ENCODE results near the gene ARHGDIA.
"Not testable (repeated sequence)": the region's sequence is repeated elsewhere in the genome, so short reads cannot be mapped to it uniquely, and the experiment has no call there.

Gene ARHGDIA

GRCh38 chr17:81844887-81845286 is 26.2 kb downstream of the ARHGDIA start:
- in situ Hi-C loops (cut with HindIII; ENCODE audit: low sequenced_read_pairs), result no loop called here

- in situ Hi-C loops (cut with HindIII; ENCODE audit: low sequenced_read_pairs), result no loop called here
Measured at GRCh38 chr17:81844327-81844851, 26.7 kb downstream of the ARHGDIA start.

- in situ Hi-C loops (cut with HindIII; ENCODE audit: low sequenced_read_pairs), result no loop called here
Measured at GRCh38 chr17:81843713-81844326, 27.3 kb downstream of the ARHGDIA start.

- in situ Hi-C loops (cut with HindIII; ENCODE audit: low sequenced_read_pairs), result no loop called here
Measured at GRCh38 chr17:81842725-81843504, 28.2 kb downstream of the ARHGDIA start.

GRCh38 chr17:81842378-81842724 is 28.8 kb downstream of the ARHGDIA start:
- in situ Hi-C loops (cut with HindIII; ENCODE audit: low sequenced_read_pairs), result no loop called here

GRCh38 chr17:81841866-81842265 is 29.3 kb downstream of the ARHGDIA start:
- in situ Hi-C loops (cut with HindIII; ENCODE audit: low sequenced_read_pairs), result no loop called here

GRCh38 chr17:81840826-81841778 is 30.0 kb downstream of the ARHGDIA start:
- in situ Hi-C loops (cut with HindIII; ENCODE audit: low sequenced_read_pairs), result no loop called here

- in situ Hi-C loops (cut with HindIII; ENCODE audit: low sequenced_read_pairs), result not testable (repeated sequence)
Measured at GRCh38 chr17:81840059-81840458, 31.1 kb downstream of the ARHGDIA start.

GRCh38 chr17:81839301-81839700 is 31.8 kb downstream of the ARHGDIA start:
- in situ Hi-C loops (cut with HindIII; ENCODE audit: low sequenced_read_pairs), result no loop called here

GRCh38 chr17:81838753-81839255 is 32.3 kb downstream of the ARHGDIA start:
- in situ Hi-C loops (cut with HindIII; ENCODE audit: low sequenced_read_pairs), result no loop called here

GRCh38 chr17:81837641-81838040 is 33.5 kb downstream of the ARHGDIA start:
- in situ Hi-C loops (cut with HindIII; ENCODE audit: low sequenced_read_pairs), result no loop called here

GRCh38 chr17:81834831-81835267 is 36.3 kb downstream of the ARHGDIA start, which contains the start of gene PPP1R27:
TSS of gene PPP1R27 (minus strand) at chr17:81835050. CDS start at chr17:81834953, 97 bp downstream.
- in situ Hi-C loops (cut with HindIII; ENCODE audit: low sequenced_read_pairs), result no loop called here

GRCh38 chr17:81833921-81834830 is 37.0 kb downstream of the ARHGDIA start:
- in situ Hi-C loops (cut with HindIII; ENCODE audit: low sequenced_read_pairs), result no loop called here

- in situ Hi-C loops (cut with HindIII; ENCODE audit: low sequenced_read_pairs), result no loop called here
Measured at GRCh38 chr17:81833160-81833920, 37.8 kb downstream of the ARHGDIA start, which contains the start of gene MCRIP1. TSS of gene MCRIP1 (minus strand) at chr17:81833291. CDS start at chr17:81824506, 8,785 bp downstream.

GRCh38 chr17:81832608-81833159 is 38.5 kb downstream of the ARHGDIA start:
- in situ Hi-C loops (cut with HindIII; ENCODE audit: low sequenced_read_pairs), result no loop called here

- in situ Hi-C loops (cut with HindIII; ENCODE audit: low sequenced_read_pairs), result no loop called here
Measured at GRCh38 chr17:81831957-81832607, 39.1 kb downstream of the ARHGDIA start.

GRCh38 chr17:81831563-81831956 is 39.6 kb downstream of the ARHGDIA start:
- in situ Hi-C loops (cut with HindIII; ENCODE audit: low sequenced_read_pairs), result no loop called here

GRCh38 chr17:81829858-81830257 is 41.3 kb downstream of the ARHGDIA start:
- in situ Hi-C loops (cut with HindIII; ENCODE audit: low sequenced_read_pairs), result no loop called here

Data from DLD1 (cell line).